ENCODE data around the gene FBXO7. TPM values are rescaled to one million over a fixed set of nuclear protein-coding genes. Genes with fewer than 3 reads are reported as not detected.

The FBXO7 gene
- total RNA-seq, 1 donor from 2014 or later = 82.6 TPM

GRCh38 chr22:32531931-32532819, 57.6 kb downstream of the FBXO7 start:
- peak; percentile 64 for DNase-seq (ENCODE audit: low read depth)

- no peak for DNase-seq (ENCODE audit: low read depth)
Measured at GRCh38 chr22:32532820-32533128, 58.2 kb downstream of the FBXO7 start.

- no peak for DNase-seq (ENCODE audit: low read depth)
Measured at GRCh38 chr22:32533265-32534111, 58.9 kb downstream of the FBXO7 start.

- DNase-seq (ENCODE audit: low read depth) = no peak
Measured at GRCh38 chr22:32534252-32535235, 59.9 kb downstream of the FBXO7 start.

- no peak for DNase-seq (ENCODE audit: low read depth)
Measured at GRCh38 chr22:32535531-32536190, 61.0 kb downstream of the FBXO7 start.

GRCh38 chr22:32536352-32536751, 61.7 kb downstream of the FBXO7 start:
- no peak for DNase-seq (ENCODE audit: low read depth)

- no peak for DNase-seq (ENCODE audit: low read depth)
Measured at GRCh38 chr22:32538521-32538920, 63.9 kb downstream of the FBXO7 start.

GRCh38 chr22:32539631-32540421, 65.2 kb downstream of the FBXO7 start:
- DNase-seq (ENCODE audit: low read depth) = no peak

GRCh38 chr22:32541481-32541880, 66.9 kb downstream of the FBXO7 start:
- DNase-seq (ENCODE audit: low read depth) = no peak

- DNase-seq (ENCODE audit: low read depth) = no peak
Measured at GRCh38 chr22:32542066-32542676, 67.6 kb downstream of the FBXO7 start.

GRCh38 chr22:32542677-32543357, 68.2 kb downstream of the FBXO7 start:
- DNase-seq (ENCODE audit: low read depth) = no peak

GRCh38 chr22:32544953-32545558, 70.4 kb downstream of the FBXO7 start:
- no peak for DNase-seq (ENCODE audit: low read depth)

- no peak for DNase-seq (ENCODE audit: low read depth)
Measured at GRCh38 chr22:32545801-32546200, 71.2 kb downstream of the FBXO7 start.

GRCh38 chr22:32546496-32546895, 71.9 kb downstream of the FBXO7 start:
- DNase-seq (ENCODE audit: low read depth) = no peak

- DNase-seq (ENCODE audit: low read depth) = no peak
Measured at GRCh38 chr22:32546935-32547334, 72.3 kb downstream of the FBXO7 start.

- no peak for DNase-seq (ENCODE audit: low read depth)
Measured at GRCh38 chr22:32548039-32548438, 73.4 kb downstream of the FBXO7 start.
